Aorta (tissue), 5 donors: ENCODE measurements around the gene SLCO2A1. TPM values are rescaled to one million over a fixed set of nuclear protein-coding genes. Genes with fewer than 3 reads are reported as not detected.

ENCODE experiments used
- ATAC-seq: fragments of 200-7000 bp; cut with Tn5 transposase; one replicate; pipeline ENCODE4 v1.9.1; 2022; ENCODE audit warnings: moderate library complexity; ENCODE audit not compliant: low FRiP score
- DNase-seq, 2 donors: peaks; one replicate each; pipeline ENCODE4 v3.0.0-alpha.2; 2020
- H3K27ac ChIP-seq, 2 donors: one replicate each; pipeline ENCODE4 v1.5.1; 2013; ENCODE audit warnings: low read length in 2 of 2, mild to moderate bottlenecking in 2 of 2, moderate library complexity in 2 of 2, control low read depth in 1 of 2, inconsistent platforms in 1 of 2, low read depth in 1 of 2
- H3K27me3 ChIP-seq, 2 donors: one replicate each; pipeline ENCODE4 v1.6.1; 2013; ENCODE audit warnings: control low read depth in 1 of 2, low read length in 1 of 2, mild to moderate bottlenecking in 1 of 2, moderate library complexity in 1 of 2; ENCODE audit not compliant: insufficient read depth in 2 of 2, control insufficient read depth in 1 of 2
- H3K36me3 ChIP-seq, 2 donors: one replicate each; pipeline ENCODE4 v1.6.1; 2013; ENCODE audit warnings: control low read depth in 1 of 2, low read length in 1 of 2, mild to moderate bottlenecking in 1 of 2; ENCODE audit not compliant: insufficient read depth in 2 of 2, control insufficient read depth in 1 of 2
- H3K4me1 ChIP-seq, 2 donors: one replicate each; pipeline ENCODE4 v1.6.1; 2013; ENCODE audit warnings: low read length in 2 of 2, control low read depth in 1 of 2, mild to moderate bottlenecking in 1 of 2, moderate library complexity in 1 of 2; ENCODE audit not compliant: insufficient read depth in 2 of 2, control insufficient read depth in 1 of 2
- H3K4me3 ChIP-seq, 2 donors: one replicate each; pipeline ENCODE4 v1.5.1; 2013; ENCODE audit warnings: low read length in 2 of 2, control low read depth in 1 of 2, mild to moderate bottlenecking in 1 of 2
- H3K9me3 ChIP-seq: one replicate; pipeline ENCODE4 v1.6.1; 2013; ENCODE audit warnings: mild to moderate bottlenecking, low read length; ENCODE audit not compliant: control insufficient read depth
- WGBS, 2 donors: extraction: QIAGEN DNeasy Blood & Tissue Kit; methylation state at CpG; one replicate each; pipeline ENCODE4 v1.1.7; 2013; 5-methylcytosine and 5-hydroxymethylcytosine counted together
- intact Hi-C, 2 donors: fragments of 100-400 bp; cut with DNase I; formaldehyde crosslinking; loops; one replicate each; pipeline versions ENCODE4 v1.14.2 to v1.15.0; 2022
- polyA plus RNA-seq, 2 donors: library from polyadenylated mRNA; stranded (reverse); fragments of 200-250 nt; gene quantifications; one replicate each; pipeline ENCODE4 v1.2.3, GENCODE V29; 2013
- total RNA-seq, 2 donors: library from RNA; stranded (reverse); fragmentation: NEBNext Ultra II Directional; extraction: Animal tissue kit (Norgen Biotek cat#: 25700); gene quantifications; one replicate each; pipeline ENCODE4 v1.2.1, GENCODE V29; 2021
- donor health status: healthy with polysubstance abuse.
- donor health status: Bipolar disorder and iron deficiency.
- donor health status: DM: no; HTN: no; CAD: no.
- donor health status: DM: no; HTN: no; CAD: no.
- donor health status: DM: yes; HTN: yes; CAD: no.

The SLCO2A1 gene
- total and polyA plus RNA-seq, 4 donors: 0.25 to 101 (median 49.8) TPM

DNA sequence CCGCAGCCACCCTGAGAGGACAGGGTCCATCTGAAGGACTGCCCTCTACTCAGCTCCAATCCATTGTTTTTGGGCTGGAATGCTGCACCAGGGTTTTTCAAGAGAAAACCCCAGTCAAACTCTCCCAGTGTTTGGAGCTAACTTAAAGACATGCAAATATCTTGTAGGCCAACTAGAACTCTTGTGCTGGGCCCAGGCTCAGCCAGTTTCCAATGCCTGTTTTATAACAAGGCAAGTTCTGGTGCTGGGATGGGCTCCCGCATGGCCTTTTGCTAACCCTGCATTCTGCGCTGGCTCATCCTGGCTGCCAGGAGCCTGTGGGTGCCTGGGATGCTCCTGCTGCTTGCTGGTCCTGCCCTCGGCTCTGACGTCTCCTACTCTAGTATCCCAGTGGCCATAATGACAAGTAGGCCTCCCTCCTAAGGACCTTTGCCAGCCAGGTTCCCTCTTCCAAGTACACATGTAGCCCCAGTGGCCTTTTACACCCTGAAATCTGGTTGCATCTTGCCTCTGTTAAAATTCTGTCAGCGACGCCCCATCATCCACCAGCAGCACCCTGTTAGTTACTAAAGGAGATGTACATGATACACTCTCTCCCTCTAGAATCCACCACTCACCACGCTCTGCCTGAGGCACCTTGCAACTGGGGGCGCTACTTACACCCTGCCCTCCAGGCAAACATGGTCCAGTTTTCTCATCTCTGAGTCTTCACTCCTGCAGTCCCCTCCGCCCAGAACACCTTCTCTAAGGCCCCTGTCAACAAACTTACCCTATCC, 103.6 kb downstream of the SLCO2A1 start:
- ATAC-seq: no peak
- H3K27ac ChIP-seq: no peak overlapping the region
- no peaks in the 10 kb centered on the region for H3K36me3 ChIP-seq
- H3K27me3 ChIP-seq: no peaks in the 10 kb centered on the region
- intact Hi-C loops: loop anchor here in 1 of 2 donors (10.0 kb wide), 1 partner anchor 261 kb away; the partner anchor contains the start of gene TOPBP1
- no peaks in the 10 kb centered on the region for H3K9me3 ChIP-seq
- 96 to 97% methylated on average over 10 of the region's 10 CpGs for WGBS, 2 donors
- DNase-seq: no peak
- no peak overlapping the region for H3K4me3 ChIP-seq
- no peaks in the 10 kb centered on the region for H3K4me1 ChIP-seq

DNA sequence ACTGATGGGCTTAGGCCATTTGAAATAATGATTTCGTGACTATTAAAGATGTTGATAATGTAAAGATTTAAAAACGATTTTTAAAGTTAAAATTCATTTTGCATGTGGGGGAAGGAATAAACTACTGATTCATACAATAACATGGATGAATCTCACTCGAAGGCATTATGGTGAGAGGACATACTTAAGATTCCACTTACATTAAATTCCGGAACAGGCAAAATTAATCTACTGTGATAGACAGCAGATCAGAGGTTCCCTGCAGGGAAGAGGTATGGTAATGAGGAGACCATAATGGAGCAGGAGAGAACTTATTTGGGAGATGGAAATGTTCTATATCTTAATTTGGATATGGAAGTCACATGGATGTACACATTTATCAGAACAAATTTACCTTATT, 105.7 kb downstream of the SLCO2A1 start:
- intact Hi-C loops: loop anchor here in 1 of 2 donors (10.0 kb wide), 1 partner anchor 259 kb away; the partner anchor contains the start of gene TOPBP1
- Histone ChIP-seq H3K9me3 (no peaks in the 10 kb centered on the region), H3K36me3 (no peaks in the 10 kb centered on the region), H3K27me3 (no peaks in the 10 kb centered on the region), H3K4me1 (no peaks in the 10 kb centered on the region), H3K4me3 (no peak overlapping the region), H3K27ac (no peak overlapping the region)
- DNase-seq (no peak), ATAC-seq (no peak)
- 63 to 65% methylated on average over 4 of the region's 4 CpGs for WGBS, 2 donors

DNA sequence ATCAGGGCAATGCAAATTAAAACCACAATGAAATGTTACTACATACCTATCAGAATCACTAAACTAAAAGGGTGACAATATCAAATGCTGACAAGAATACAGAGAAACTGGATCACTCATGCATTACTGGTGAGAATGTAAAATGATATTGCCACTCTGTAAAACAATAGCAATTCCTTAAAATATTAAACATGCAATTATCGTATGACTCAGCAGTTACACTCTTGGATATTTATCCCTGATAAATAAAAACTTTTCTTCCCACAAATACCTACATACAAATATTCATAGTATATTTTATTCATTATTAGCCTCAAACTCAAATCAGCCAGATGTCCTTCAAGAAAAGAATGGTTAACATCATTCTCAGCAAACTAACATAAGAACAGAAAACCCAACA, 108.1 kb downstream of the SLCO2A1 start:
- Histone ChIP-seq H3K4me3 (no peak overlapping the region), H3K27me3 (peaks cover 0 to 2% of the 10 kb centered on the region in 2 donors), H3K9me3 (no peaks in the 10 kb centered on the region), H3K36me3 (no peaks in the 10 kb centered on the region), H3K27ac (no peak overlapping the region), H3K4me1 (no peaks in the 10 kb centered on the region)
- DNase-seq (no peak), ATAC-seq (no peak)
- intact Hi-C loops: loop anchor here in 1 of 2 donors (10.0 kb wide), 1 partner anchor 257 kb away; the partner anchor contains the start of gene TOPBP1
- 92 to 97% methylated on average over 1 of the region's 1 CpG for WGBS, 2 donors

- no peak overlapping the region for H3K27ac ChIP-seq
Measured at GRCh38 chr3:133917144-133917543, 112.6 kb downstream of the SLCO2A1 start.

GRCh38 chr3:133915685-133916658, 113.8 kb downstream of the SLCO2A1 start:
- Histone ChIP-seq H3K4me1 (no peaks in the 10 kb centered on the region), H3K27me3 (peaks cover 0 to 6% of the 10 kb centered on the region in 2 donors), H3K36me3 (no peaks in the 10 kb centered on the region), H3K27ac (no peak overlapping the region), H3K4me3 (no peak overlapping the region), H3K9me3 (no peaks in the 10 kb centered on the region)
- WGBS, 2 donors: 70 to 74% methylated on average over 10 of the region's 10 CpGs
- DNase-seq (no peak), ATAC-seq (no peak)
- intact Hi-C loops: no loop called here

More at GRCh38 chr3:133917144-133917543, 112.6 kb downstream of the SLCO2A1 start:
- H3K9me3 ChIP-seq: no peaks in the 10 kb centered on the region
- no peaks in the 10 kb centered on the region for H3K4me1 ChIP-seq
- H3K4me3 ChIP-seq: no peak overlapping the region
- H3K27me3 ChIP-seq: peaks cover 0 to 4% of the 10 kb centered on the region in 2 donors
- no peaks in the 10 kb centered on the region for H3K36me3 ChIP-seq
- intact Hi-C loops: no loop called here
- DNase-seq: no peak
- ATAC-seq: no peak

DNA sequence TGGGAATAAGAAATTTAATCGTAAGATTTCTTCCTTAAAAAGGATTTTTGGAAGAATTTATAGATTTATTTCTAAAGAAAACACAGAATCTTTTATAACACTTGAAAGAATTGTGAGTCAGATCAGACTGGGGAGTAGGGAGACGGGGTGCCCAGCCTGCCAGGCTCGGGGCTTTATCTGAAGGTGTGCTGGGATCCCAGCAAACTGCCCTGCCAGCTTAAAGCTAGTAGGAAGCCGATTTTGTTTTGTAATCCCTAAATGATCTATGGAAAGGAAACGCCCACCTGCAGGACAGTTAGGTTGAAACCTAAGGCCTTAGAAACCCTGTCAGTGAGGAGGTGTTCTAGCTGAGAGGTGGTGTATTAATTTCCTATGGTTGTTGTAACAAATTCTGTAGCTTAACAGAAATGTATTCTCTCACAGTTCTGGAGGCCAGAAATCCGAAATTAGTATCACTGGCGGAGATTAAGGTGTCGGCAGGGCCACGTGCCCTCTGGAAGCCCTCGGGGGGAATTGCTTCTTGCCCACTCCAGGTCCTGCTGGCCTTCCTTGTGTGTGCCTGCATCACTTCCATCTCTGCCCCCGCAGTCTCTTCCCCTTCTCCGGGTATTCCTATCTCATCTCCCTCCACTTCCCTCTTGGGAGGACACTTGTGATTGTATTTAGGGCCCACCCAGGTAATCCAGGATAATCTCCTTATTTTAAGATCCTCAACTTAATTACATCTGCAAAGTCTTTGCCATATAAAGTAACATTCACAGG, 114.7 kb downstream of the SLCO2A1 start:
- peaks cover 0 to 6% of the 10 kb centered on the region in 2 donors for H3K27me3 ChIP-seq
- H3K4me3 ChIP-seq: no peak overlapping the region
- ATAC-seq: no peak
- no peak for DNase-seq
- intact Hi-C loops: no loop called here
- H3K27ac ChIP-seq: no peak overlapping the region
- H3K9me3 ChIP-seq: no peaks in the 10 kb centered on the region
- 87 to 88% methylated on average over 12 of the region's 12 CpGs for WGBS, 2 donors
- H3K4me1 ChIP-seq: no peaks in the 10 kb centered on the region
- H3K36me3 ChIP-seq: no peaks in the 10 kb centered on the region

DNA sequence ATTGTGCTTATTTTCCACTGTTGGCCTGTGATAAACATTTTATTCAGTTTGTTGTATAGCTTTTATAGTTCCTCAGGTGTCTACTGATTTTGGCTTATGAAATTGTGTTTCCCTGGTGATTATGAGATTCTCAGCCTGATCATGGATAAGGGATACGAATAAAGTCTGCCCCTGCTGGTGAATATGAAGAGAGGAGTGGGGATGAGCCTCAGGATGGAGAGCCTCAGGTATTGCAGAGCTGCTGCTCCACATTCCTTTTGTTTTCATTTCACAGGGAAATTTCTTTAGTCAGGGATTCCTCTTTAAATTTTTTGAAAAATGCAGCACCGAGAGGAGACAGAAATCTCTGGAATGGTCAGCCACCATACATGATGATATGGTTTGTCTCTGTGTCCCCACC, 119.3 kb downstream of the SLCO2A1 start:
- ATAC-seq (no peak), DNase-seq (no peak)
- intact Hi-C loops: no loop called here
- Histone ChIP-seq H3K9me3 (no peaks in the 10 kb centered on the region), H3K4me3 (no peak overlapping the region), H3K27ac (no peak overlapping the region), H3K27me3 (peaks cover 0 to 3% of the 10 kb centered on the region in 2 donors), H3K36me3 (no peaks in the 10 kb centered on the region), H3K4me1 (no peaks in the 10 kb centered on the region)
- WGBS, 2 donors: 68 to 78% methylated on average over 2 of the region's 2 CpGs

DNA sequence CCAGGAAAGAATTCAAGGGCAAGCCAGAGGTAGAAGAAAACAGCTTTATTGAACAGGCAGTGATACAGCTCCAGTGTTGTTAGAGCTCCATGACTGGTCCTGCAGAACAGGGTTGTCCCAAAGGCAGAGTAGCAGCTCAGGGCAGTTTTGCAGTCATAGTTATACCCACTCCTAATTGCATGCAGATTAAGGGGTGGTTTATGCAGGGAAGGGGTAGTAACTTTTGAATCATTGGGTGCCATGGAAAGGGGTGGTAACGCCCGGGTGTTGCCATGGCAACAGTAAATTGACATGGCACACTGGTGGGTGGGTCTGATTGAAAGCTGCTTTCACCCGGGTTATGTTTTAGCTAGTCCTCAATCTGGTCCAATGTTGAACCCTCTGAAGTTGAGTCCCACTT, 124.3 kb downstream of the SLCO2A1 start:
- Histone ChIP-seq H3K36me3 (no peaks in the 10 kb centered on the region), H3K27ac (no peak overlapping the region), H3K27me3 (no peaks in the 10 kb centered on the region), H3K9me3 (no peaks in the 10 kb centered on the region), H3K4me1 (no peaks in the 10 kb centered on the region), H3K4me3 (no peak overlapping the region)
- intact Hi-C loops: no loop called here
- 72 to 89% methylated on average over 3 of the region's 3 CpGs for WGBS, 2 donors
- ATAC-seq: no peak
- DNase-seq: no peak
